Measurements from ENCODE around the gene EXTL1.
A peak's percentile ranks its signal among the peaks of the same experiment; 100 is the strongest.

EXTL1 gene

GRCh38 chr1:26035959-26036755 lies 14.6 kb downstream of the EXTL1 start:
- Histone ChIP-seq H3K27ac (ENCODE audit: low read depth, low read length, poor library complexity, severe bottlenecking) (no peak overlapping the region), H3F3A (ENCODE audit: insufficient read depth, low read length) (no peaks in the 10 kb centered on the region), H3K4me3 (ENCODE audit: low read depth, low read length, poor library complexity, severe bottlenecking) (peak overlapping the region; percentile 70), H3K79me2 (ENCODE audit: insufficient read depth, low read length) (no peaks in the 10 kb centered on the region), H3K36me3 (ENCODE audit: insufficient read depth, low read length) (no peaks in the 10 kb centered on the region), H3K27me3 (ENCODE audit: insufficient read depth, low read length) (no peaks in the 10 kb centered on the region), H2AFZ (ENCODE audit: low read length) (no peak overlapping the region), H3K9ac (ENCODE audit: low read length) (peak overlapping the region; percentile 64), H4K20me1 (ENCODE audit: insufficient read depth, low read length) (no peaks in the 10 kb centered on the region), H3K9me2 (ENCODE audit: low read depth, low read length) (no peaks in the 10 kb centered on the region), H3K4me2 (ENCODE audit: low read length) (peak overlapping the region; percentile 80), H3K9me3 (ENCODE audit: low read length) (no peaks in the 10 kb centered on the region), H3K4me1 (ENCODE audit: insufficient read depth, low read length, severe bottlenecking) (peaks cover 6% of the 10 kb centered on the region)
- TF ChIP-seq CTCF (IDR thresholded peaks at IDR 0.05; ENCODE audit: low read length) (peak; percentile 96), EZH2 (IDR thresholded peaks at IDR 0.05; ENCODE audit: borderline replicate concordance, low read length) (no peak)

GRCh38 chr1:26036756-26037281 lies 15.2 kb downstream of the EXTL1 start:
- Histone ChIP-seq H3F3A (ENCODE audit: insufficient read depth, low read length) (no peaks in the 10 kb centered on the region), H3K4me1 (ENCODE audit: insufficient read depth, low read length, severe bottlenecking) (peaks cover 6% of the 10 kb centered on the region), H3K9me3 (ENCODE audit: low read length) (no peaks in the 10 kb centered on the region), H3K79me2 (ENCODE audit: insufficient read depth, low read length) (no peaks in the 10 kb centered on the region), H3K9ac (ENCODE audit: low read length) (no peak overlapping the region), H2AFZ (ENCODE audit: low read length) (no peak overlapping the region), H3K27ac (ENCODE audit: low read depth, low read length, poor library complexity, severe bottlenecking) (no peak overlapping the region), H3K27me3 (ENCODE audit: insufficient read depth, low read length) (no peaks in the 10 kb centered on the region), H3K36me3 (ENCODE audit: insufficient read depth, low read length) (no peaks in the 10 kb centered on the region), H4K20me1 (ENCODE audit: insufficient read depth, low read length) (no peaks in the 10 kb centered on the region), H3K4me2 (ENCODE audit: low read length) (no peak overlapping the region), H3K4me3 (ENCODE audit: low read depth, low read length, poor library complexity, severe bottlenecking) (no peak overlapping the region), H3K9me2 (ENCODE audit: low read depth, low read length) (no peaks in the 10 kb centered on the region)
- TF ChIP-seq EZH2 (IDR thresholded peaks at IDR 0.05; ENCODE audit: borderline replicate concordance, low read length), result no peak
- TF ChIP-seq CTCF (IDR thresholded peaks at IDR 0.05; ENCODE audit: low read length), result no peak

GRCh38 chr1:26037904-26038303 lies 16.3 kb downstream of the EXTL1 start:
- H3K9ac ChIP-seq (ENCODE audit: low read length), result no peak overlapping the region
- no peaks in the 10 kb centered on the region for H4K20me1 ChIP-seq (ENCODE audit: insufficient read depth, low read length)
- H3F3A ChIP-seq (ENCODE audit: insufficient read depth, low read length), result no peaks in the 10 kb centered on the region
- no peaks in the 10 kb centered on the region for H3K9me3 ChIP-seq (ENCODE audit: low read length)
- H3K79me2 ChIP-seq (ENCODE audit: insufficient read depth, low read length), result no peaks in the 10 kb centered on the region
- H3K36me3 ChIP-seq (ENCODE audit: insufficient read depth, low read length), result no peaks in the 10 kb centered on the region
- H3K4me2 ChIP-seq (ENCODE audit: low read length), result no peak overlapping the region
- no peak overlapping the region for H3K4me3 ChIP-seq (ENCODE audit: low read depth, low read length, poor library complexity, severe bottlenecking)
- H3K27me3 ChIP-seq (ENCODE audit: insufficient read depth, low read length), result no peaks in the 10 kb centered on the region
- no peak overlapping the region for H2AFZ ChIP-seq (ENCODE audit: low read length)
- H3K27ac ChIP-seq (ENCODE audit: low read depth, low read length, poor library complexity, severe bottlenecking), result no peak overlapping the region
- peaks cover 6% of the 10 kb centered on the region for H3K4me1 ChIP-seq (ENCODE audit: insufficient read depth, low read length, severe bottlenecking)
- H3K9me2 ChIP-seq (ENCODE audit: low read depth, low read length), result no peaks in the 10 kb centered on the region
- TF ChIP-seq CTCF (IDR thresholded peaks at IDR 0.05; ENCODE audit: low read length) (no peak), EZH2 (IDR thresholded peaks at IDR 0.05; ENCODE audit: borderline replicate concordance, low read length) (no peak)
